CMK (cell line): Measurements from ENCODE around the gene P2RX7.

Experiments used
- DNase-seq: peaks from one replicate; pipeline ENCODE4 v3.0.0-alpha.2; 2010; ENCODE audit warnings: low read depth

Gene P2RX7

GRCh38 chr12:121110211-121110940 is 22.3 kb upstream of the P2RX7 start:
- no peak for DNase-seq

GRCh38 chr12:121111684-121112083 is 21.0 kb upstream of the P2RX7 start:
- DNase-seq, result no peak

GRCh38 chr12:121112496-121112895 is 20.2 kb upstream of the P2RX7 start:
- no peak for DNase-seq

- DNase-seq, result no peak
Measured at GRCh38 chr12:121113057-121113456, 19.6 kb upstream of the P2RX7 start.

- no peak for DNase-seq
Measured at GRCh38 chr12:121114019-121114639, 18.5 kb upstream of the P2RX7 start.

GRCh38 chr12:121114806-121115205 is 17.9 kb upstream of the P2RX7 start:
- no peak for DNase-seq

GRCh38 chr12:121115530-121115929 is 17.1 kb upstream of the P2RX7 start:
- DNase-seq, result no peak

- DNase-seq, result no peak
Measured at GRCh38 chr12:121116318-121117225, 16.1 kb upstream of the P2RX7 start.

- no peak for DNase-seq
Measured at GRCh38 chr12:121117226-121117777, 15.4 kb upstream of the P2RX7 start.

GRCh38 chr12:121120323-121120722 is 12.4 kb upstream of the P2RX7 start:
- DNase-seq, result no peak

- no peak for DNase-seq
Measured at GRCh38 chr12:121120989-121121755, 11.5 kb upstream of the P2RX7 start.

GRCh38 chr12:121121805-121122204 is 10.9 kb upstream of the P2RX7 start:
- DNase-seq, result no peak

GRCh38 chr12:121123488-121123887 is 9.2 kb upstream of the P2RX7 start:
- DNase-seq, result no peak

GRCh38 chr12:121124402-121125109 is 8.1 kb upstream of the P2RX7 start:
- DNase-seq, result no peak

- DNase-seq, result no peak
Measured at GRCh38 chr12:121127501-121127900, 5.2 kb upstream of the P2RX7 start.

- DNase-seq, result peak; percentile 89
Measured at GRCh38 chr12:121128908-121129810, 3.5 kb upstream of the P2RX7 start.

GRCh38 chr12:121129811-121130147 is 2.9 kb upstream of the P2RX7 start:
- no peak for DNase-seq

- DNase-seq, result no peak
Measured at GRCh38 chr12:121130866-121131373, 1.8 kb upstream of the P2RX7 start.

GRCh38 chr12:121131941-121132341 is 735 bp upstream of the P2RX7 start:
- no peak for DNase-seq

GRCh38 chr12:121133838-121134237 is 1.2 kb downstream of the P2RX7 start:
- DNase-seq, result no peak
